Thyroid gland (tissue), 4 donors: ENCODE results near the gene GPR35.

Experiments used
- POLR2A ChIP-seq, 2 donors: fragments of 450-650 bp; IDR thresholded peaks; one replicate each; pipeline ENCODE4 v1.6.1; 2017; ENCODE audit warnings: antibody characterized with exemption in 2 of 2, mild to moderate bottlenecking in 2 of 2, moderate library complexity in 1 of 2
- TF ChIP-seq, protein P1 (sequence below), 6 experiments: fragments of 200-600 bp in 3 of 6; fragments of 450-650 bp in 3 of 6; sonication (generic) in 3 of 6; IDR thresholded peaks; one replicate each; pipeline ENCODE4 v1.5.1; 2016 to 2019; ENCODE audit warnings: antibody characterized with exemption in 6 of 6, mild to moderate bottlenecking in 2 of 6, inconsistent platforms in 1 of 6, moderate library complexity in 1 of 6

DNA sequence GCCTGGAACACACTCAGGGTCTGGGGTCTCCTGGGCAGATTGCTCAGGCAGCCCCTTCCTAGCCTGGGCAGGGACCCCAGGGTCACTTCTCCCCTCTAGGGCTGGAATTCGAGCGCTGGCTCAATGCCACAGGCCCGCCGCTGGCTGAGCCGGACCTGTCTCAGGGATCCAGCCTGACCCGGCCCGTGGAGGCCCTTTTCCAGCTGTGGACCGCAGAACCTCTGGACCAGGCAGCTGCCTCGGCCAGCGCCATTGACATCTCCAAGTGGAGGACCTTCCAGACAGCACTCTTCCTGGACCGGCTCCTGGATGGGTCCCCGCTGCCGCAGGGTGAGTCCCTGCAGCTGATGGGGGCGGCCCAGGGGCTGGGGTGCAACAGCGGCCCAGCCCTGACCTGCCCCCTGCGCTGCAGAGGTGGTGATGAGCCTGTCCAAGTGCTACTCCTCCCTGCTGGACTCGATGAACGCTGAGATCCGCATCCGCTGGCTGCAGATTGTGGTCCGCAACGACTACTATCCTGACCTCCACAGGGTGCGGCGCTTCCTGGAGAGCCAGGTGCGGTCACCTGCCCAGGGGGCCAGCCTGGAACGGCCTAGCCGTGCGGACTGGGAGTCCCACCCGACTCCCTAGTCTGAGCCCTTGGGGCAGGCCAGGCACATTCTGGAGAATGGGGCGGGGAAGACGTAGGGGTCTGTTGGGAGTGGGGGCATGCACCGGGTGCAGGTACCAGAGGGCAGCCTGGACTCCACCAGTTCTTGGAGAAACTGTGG, 48.7 kb upstream of the GPR35 start:
- TF ChIP-seq, protein P1, sequence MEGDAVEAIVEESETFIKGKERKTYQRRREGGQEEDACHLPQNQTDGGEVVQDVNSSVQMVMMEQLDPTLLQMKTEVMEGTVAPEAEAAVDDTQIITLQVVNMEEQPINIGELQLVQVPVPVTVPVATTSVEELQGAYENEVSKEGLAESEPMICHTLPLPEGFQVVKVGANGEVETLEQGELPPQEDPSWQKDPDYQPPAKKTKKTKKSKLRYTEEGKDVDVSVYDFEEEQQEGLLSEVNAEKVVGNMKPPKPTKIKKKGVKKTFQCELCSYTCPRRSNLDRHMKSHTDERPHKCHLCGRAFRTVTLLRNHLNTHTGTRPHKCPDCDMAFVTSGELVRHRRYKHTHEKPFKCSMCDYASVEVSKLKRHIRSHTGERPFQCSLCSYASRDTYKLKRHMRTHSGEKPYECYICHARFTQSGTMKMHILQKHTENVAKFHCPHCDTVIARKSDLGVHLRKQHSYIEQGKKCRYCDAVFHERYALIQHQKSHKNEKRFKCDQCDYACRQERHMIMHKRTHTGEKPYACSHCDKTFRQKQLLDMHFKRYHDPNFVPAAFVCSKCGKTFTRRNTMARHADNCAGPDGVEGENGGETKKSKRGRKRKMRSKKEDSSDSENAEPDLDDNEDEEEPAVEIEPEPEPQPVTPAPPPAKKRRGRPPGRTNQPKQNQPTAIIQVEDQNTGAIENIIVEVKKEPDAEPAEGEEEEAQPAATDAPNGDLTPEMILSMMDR (IDR thresholded peaks at IDR 0.05) = no peak
- no peak for TF ChIP-seq POLR2A (IDR thresholded peaks at IDR 0.05)
